ENCODE results near the gene ST3GAL3. TPM values are rescaled to one million over a fixed set of nuclear protein-coding genes. Genes with fewer than 3 reads are reported as not detected.

The ST3GAL3 gene
- polyA plus RNA-seq, 3 donors from 2014 or later, result 0.08 to 8.1 (median 3.8) TPM

DNA sequence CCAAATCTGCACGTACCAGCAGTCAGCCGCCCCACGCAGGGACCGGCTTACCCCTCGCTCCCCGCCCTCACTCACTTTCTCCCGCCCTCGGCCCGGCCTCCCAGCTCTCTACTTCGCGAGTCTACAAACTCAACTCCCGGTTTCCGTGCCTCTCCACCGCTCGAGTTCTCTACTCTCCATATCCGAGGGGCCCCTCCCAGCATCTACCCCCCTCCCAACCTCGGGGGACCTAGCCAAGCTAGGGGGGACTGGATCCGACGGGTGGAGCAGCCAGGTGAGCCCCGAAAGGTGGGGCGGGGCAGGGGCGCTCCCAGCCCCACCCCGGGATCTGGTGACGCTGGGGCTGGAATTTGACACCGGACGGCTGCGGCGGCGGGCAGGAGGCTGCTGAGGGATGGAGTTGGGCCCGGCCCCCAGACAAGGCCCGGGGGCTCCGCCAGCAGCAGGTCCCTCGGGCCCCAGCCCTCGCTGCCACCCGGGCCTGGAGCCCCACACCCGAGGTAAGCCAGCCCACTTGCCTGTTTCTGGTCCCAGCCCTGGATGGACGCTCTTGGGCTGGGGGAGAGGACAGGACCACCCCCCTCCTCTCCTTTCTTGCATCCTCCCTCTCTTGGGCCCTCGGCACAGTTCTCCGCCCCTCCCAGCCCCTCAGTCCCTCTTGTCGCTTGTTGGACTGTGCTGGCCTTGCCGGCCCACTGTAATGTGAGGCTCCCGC, 226.2 kb downstream of the ST3GAL3 start, which contains the start of gene ARTN:
TSS of gene ARTN (plus strand) at position 416 of the 715 bp plus-strand sequence. CDS start 1,856 bp downstream, outside the sequence.
- Mint-ChIP-seq H3K9me3 (peaks cover 0 to 1% (median 0%) of the 10 kb centered on the region in 6 donors), H3K4me3 (peak within 1 kb of the TSS in 2 of 5 donors; percentile 35 to 40), H3K36me3 (peaks cover 3 to 11% (median 4%) of the 10 kb centered on the region in 3 donors), H3K27me3 (ENCODE audit: low read depth in 3 of 3) (peaks cover 8 to 13% (median 12%) of the 10 kb centered on the region in 3 donors), H3K4me1 (peaks cover 0 to 11% of the 10 kb centered on the region in 2 donors), H3K27ac (no peak within 1 kb of the TSS)
- DNase-seq, result no peak

DNA sequence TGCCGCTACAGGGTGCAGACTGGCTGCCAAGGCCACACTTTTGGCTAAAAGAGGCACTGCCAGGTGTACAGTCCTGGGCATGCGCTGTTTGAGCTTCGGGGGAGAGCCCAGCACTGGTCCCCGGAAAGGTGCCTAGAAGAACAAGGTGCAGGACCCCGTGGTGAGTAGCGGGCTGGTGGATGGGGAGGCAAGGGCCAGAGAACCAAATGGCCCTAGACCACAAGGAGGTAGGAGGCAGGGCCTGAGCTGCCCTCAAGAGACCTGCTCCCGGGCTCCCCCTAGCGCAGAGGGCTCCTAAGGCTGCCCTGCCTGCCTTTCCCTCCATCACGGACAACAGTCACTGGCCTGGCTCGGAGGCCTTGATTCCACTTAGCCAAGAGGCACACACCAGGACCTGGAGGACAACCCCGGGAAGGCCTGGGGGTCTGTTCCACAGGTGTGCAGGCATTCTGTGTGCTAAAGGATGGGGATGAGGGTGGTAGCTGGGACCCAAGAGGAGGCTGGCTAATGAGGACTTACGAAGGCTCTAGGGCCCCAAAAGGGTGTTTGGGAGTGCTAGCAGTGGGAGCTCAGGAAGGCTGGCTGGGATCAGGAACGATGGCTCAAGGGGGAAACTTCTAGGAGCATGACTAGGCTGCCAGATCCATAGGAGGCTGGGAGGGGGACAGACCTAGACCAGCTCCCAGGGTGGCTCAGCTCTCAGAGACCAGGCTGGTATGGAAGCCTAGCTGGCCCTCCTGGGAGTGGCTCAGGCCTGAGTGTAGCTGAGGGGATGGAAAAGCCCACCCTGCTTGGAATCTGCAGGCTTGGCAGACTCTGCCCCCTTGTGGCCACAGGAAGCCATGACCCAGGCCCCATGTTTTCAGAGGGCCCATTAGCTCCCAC, 227.0 kb downstream of the ST3GAL3 start:
- Mint-ChIP-seq H3K27me3 (ENCODE audit: low read depth in 3 of 3) (peaks cover 8 to 13% (median 12%) of the 10 kb centered on the region in 3 donors), H3K4me1 (peaks cover 0 to 11% of the 10 kb centered on the region in 2 donors), H3K4me3 (peak overlapping the region in 2 of 5 donors; percentile 35 to 40), H3K9me3 (peaks cover 0 to 1% (median 0%) of the 10 kb centered on the region in 6 donors), H3K36me3 (peaks cover 3 to 11% (median 5%) of the 10 kb centered on the region in 3 donors), H3K27ac (no peak overlapping the region)
- peak; percentile 30 to 36 (median 35) for DNase-seq

DNA sequence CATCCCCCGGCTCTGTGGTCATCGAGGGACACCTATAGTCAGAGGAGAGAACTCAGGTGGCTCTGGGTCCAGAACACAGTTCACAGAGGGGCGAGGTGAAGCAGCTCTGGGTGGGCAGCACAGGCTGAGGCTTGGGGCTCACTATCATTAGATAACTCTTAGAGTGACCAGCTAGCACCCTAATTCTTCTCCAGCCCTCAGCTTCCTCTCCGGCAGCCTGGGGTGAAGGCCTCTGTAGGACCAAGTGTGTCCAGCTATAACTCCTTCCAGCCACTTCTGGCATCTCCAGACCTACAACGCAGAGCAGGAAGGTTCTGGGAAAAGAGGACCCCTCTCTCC, 227.6 kb downstream of the ST3GAL3 start:
- DNase-seq, result no peak
- peaks cover 0 to 1% (median 0%) of the 10 kb centered on the region in 6 donors for H3K9me3 Mint-ChIP-seq
- peaks cover 0 to 11% of the 10 kb centered on the region in 2 donors for H3K4me1 Mint-ChIP-seq
- peaks cover 8 to 13% (median 10%) of the 10 kb centered on the region in 3 donors for H3K27me3 Mint-ChIP-seq (ENCODE audit: low read depth in 3 of 3)
- no peak overlapping the region for H3K4me3 Mint-ChIP-seq
- no peak overlapping the region for H3K27ac Mint-ChIP-seq
- peaks cover 5 to 16% (median 8%) of the 10 kb centered on the region in 3 donors for H3K36me3 Mint-ChIP-seq

DNA sequence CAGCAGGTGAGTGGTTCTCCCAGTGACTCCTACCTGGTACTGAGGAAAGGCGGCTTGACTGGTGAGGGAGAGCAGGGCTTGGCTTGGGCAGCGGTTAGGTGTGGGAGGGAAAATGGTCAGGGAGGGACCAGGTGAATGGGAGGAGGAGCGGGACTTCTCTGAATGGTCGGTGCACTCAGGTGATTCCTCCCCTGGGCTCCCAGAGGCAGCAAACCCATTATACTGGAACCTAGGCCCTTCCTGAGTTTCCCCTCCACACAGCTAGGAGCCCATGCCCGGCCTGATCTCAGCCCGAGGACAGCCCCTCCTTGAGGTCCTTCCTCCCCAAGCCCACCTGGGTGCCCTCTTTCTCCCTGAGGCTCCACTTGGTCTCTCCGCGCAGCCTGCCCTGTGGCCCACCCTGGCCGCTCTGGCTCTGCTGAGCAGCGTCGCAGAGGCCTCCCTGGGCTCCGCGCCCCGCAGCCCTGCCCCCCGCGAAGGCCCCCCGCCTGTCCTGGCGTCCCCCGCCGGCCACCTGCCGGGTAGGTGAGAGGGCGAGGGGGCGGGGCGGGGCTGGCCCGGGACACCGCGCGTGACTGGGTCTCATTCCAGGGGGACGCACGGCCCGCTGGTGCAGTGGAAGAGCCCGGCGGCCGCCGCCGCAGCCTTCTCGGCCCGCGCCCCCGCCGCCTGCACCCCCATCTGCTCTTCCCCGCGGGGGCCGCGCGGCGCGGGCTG, 228.5 kb downstream of the ST3GAL3 start:
- H3K4me1 Mint-ChIP-seq, result peaks cover 0 to 11% of the 10 kb centered on the region in 2 donors
- peaks cover 0 to 1% (median 0%) of the 10 kb centered on the region in 6 donors for H3K9me3 Mint-ChIP-seq
- H3K27me3 Mint-ChIP-seq (ENCODE audit: low read depth in 3 of 3), result peaks cover 8 to 13% (median 10%) of the 10 kb centered on the region in 3 donors
- H3K27ac Mint-ChIP-seq, result no peak overlapping the region
- H3K4me3 Mint-ChIP-seq, result peak overlapping the region in 4 of 5 donors; percentile 23 to 39 (median 32)
- no peak for DNase-seq
- peaks cover 5 to 19% (median 8%) of the 10 kb centered on the region in 3 donors for H3K36me3 Mint-ChIP-seq

DNA sequence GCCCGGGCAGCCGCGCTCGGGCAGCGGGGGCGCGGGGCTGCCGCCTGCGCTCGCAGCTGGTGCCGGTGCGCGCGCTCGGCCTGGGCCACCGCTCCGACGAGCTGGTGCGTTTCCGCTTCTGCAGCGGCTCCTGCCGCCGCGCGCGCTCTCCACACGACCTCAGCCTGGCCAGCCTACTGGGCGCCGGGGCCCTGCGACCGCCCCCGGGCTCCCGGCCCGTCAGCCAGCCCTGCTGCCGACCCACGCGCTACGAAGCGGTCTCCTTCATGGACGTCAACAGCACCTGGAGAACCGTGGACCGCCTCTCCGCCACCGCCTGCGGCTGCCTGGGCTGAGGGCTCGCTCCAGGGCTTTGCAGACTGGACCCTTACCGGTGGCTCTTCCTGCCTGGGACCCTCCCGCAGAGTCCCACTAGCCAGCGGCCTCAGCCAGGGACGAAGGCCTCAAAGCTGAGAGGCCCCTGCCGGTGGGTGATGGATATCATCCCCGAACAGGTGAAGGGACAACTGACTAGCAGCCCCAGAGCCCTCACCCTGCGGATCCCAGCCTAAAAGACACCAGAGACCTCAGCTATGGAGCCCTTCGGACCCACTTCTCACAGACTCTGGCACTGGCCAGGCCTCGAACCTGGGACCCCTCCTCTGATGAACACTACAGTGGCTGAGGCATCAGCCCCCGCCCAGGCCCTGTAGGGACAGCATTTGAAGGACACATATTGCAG, 229.3 kb downstream of the ST3GAL3 start:
- Mint-ChIP-seq H3K4me3 (peak overlapping the region in 2 of 5 donors; percentile 33 to 57), H3K27ac (no peak overlapping the region), H3K36me3 (peaks cover 5 to 19% (median 8%) of the 10 kb centered on the region in 3 donors), H3K27me3 (ENCODE audit: low read depth in 3 of 3) (peaks cover 8 to 13% (median 9%) of the 10 kb centered on the region in 3 donors), H3K4me1 (peaks cover 0 to 11% of the 10 kb centered on the region in 2 donors), H3K9me3 (peaks cover 0 to 1% (median 0%) of the 10 kb centered on the region in 6 donors)
- no peak for DNase-seq

DNA sequence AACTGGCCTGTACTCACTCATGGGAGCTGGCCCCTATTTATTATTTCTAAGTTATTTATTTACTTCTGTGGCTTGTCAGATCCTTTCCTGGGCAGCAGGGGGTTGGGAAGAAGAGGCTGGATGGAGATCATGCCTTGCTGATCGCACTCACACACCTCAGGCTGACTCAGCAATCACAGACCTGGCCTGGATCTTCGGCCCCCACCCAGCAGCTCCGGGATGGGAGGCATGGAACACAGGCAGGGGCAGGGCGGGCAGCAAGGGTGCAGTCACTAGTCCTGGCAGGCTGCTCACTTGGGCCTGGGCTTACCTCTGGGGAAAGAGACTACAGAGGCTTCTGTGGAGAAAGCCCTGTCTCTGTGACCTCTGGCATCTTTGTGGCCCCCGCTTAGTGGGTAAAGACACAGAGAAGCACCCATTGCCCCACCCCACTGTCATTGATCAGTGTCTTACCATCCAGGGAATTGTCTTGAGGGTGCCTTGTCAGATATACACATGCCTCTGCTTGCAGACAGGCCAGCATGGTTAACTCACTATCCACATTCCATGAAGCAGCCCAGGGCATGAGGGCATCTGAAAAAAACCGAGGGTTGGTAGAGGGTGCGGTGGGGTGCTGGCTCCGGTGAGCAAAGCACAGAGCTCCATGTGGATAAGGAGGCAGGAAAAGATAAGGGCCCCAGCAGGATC, 230.0 kb downstream of the ST3GAL3 start:
- H3K27me3 Mint-ChIP-seq (ENCODE audit: low read depth in 3 of 3), result peaks cover 8 to 11% (median 9%) of the 10 kb centered on the region in 3 donors
- peaks cover 5 to 19% (median 8%) of the 10 kb centered on the region in 3 donors for H3K36me3 Mint-ChIP-seq
- DNase-seq, result no peak
- peaks cover 0 to 11% of the 10 kb centered on the region in 2 donors for H3K4me1 Mint-ChIP-seq
- H3K4me3 Mint-ChIP-seq, result peak overlapping the region in 1 of 5 donors; percentile 33
- peaks cover 0 to 1% (median 0%) of the 10 kb centered on the region in 6 donors for H3K9me3 Mint-ChIP-seq
- no peak overlapping the region for H3K27ac Mint-ChIP-seq

DNA sequence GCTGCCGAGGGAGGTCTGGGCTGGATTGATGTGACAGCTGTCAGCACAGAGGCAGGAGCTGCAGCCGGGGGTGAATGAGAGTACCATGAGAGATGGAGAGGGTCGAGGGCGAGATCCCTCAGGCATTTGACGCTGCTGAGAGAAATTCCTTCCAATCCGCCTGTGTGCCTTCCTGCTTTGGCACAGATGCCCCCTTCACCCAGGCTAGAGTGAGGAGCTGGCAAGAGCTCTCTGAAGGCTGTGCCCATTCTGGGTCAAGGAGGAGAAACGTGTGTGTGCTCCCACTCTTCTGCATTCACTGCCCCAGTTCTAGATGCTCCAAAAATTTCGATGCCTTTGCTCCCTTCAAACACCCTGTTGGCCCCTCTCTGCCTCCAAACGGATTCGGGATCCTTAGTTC, 231.0 kb downstream of the ST3GAL3 start:
- H3K27ac Mint-ChIP-seq, result no peak overlapping the region
- peaks cover 0 to 7% of the 10 kb centered on the region in 2 donors for H3K4me1 Mint-ChIP-seq
- H3K27me3 Mint-ChIP-seq (ENCODE audit: low read depth in 3 of 3), result peaks cover 7 to 8% (median 7%) of the 10 kb centered on the region in 3 donors
- H3K9me3 Mint-ChIP-seq, result no peaks in the 10 kb centered on the region
- H3K4me3 Mint-ChIP-seq, result no peak overlapping the region
- peaks cover 5 to 19% (median 8%) of the 10 kb centered on the region in 3 donors for H3K36me3 Mint-ChIP-seq
- DNase-seq, result no peak

DNA sequence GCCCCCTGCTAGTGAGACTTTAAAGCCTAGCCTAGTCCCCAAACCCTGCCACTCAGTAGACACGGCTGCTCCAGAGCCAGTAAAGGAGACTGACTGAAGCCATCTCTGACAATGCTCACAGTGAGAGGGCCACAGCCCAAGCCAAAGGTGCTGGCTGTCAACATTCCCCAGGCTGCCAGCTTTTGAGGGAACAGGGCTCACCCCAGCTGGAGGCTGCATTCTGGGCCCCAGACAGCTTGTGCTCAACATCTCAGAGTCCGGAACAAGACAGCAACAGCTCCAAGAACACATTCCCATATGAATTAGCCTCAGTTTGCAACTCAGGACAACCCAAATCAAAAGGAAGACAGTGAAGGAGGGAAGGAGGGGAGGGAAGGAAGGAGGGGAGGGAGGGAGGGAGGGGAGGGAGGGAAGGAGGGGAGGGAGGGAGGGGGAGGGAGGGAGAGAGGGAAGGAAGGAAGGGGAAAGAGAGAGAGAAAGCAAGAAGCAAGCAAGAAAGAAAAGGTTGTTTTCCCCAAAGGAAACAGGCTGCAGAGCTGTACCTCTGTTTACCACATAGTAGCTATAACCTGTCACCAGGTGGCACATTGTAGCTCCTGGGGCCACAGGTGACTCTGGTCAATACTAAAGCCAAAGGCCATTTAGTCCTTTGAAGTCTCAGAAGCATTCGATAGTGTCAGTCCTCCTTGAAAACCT, 231.7 kb downstream of the ST3GAL3 start:
- peaks cover 6 to 8% (median 7%) of the 10 kb centered on the region in 3 donors for H3K27me3 Mint-ChIP-seq (ENCODE audit: low read depth in 3 of 3)
- DNase-seq, result no peak
- no peak overlapping the region for H3K27ac Mint-ChIP-seq
- H3K36me3 Mint-ChIP-seq, result peaks cover 5 to 19% (median 8%) of the 10 kb centered on the region in 3 donors
- H3K4me3 Mint-ChIP-seq, result no peak overlapping the region
- H3K4me1 Mint-ChIP-seq, result peaks cover 0 to 6% of the 10 kb centered on the region in 2 donors
- no peaks in the 10 kb centered on the region for H3K9me3 Mint-ChIP-seq

DNA sequence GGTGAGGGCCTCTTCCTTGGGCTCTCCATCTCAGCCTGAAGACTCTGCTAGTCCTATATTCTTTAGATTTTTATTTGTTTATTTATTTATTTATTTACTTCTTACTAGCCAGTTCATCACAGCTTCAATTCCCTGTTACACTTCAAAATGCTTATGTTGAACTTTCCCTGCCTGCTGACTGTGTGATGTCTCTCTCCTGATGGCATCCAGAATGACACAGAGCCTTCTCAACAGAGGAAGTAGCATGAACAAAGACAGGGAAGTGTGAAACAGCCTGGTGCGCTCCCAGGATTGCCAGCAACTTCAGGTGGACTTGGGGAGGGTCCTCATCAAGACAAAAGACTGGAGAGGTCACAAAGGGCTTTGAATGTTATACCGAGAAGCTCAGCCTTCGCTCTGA, 235.1 kb downstream of the ST3GAL3 start:
- Mint-ChIP-seq H3K9me3 (no peaks in the 10 kb centered on the region), H3K27ac (no peak overlapping the region), H3K36me3 (peaks cover 5 to 19% (median 8%) of the 10 kb centered on the region in 3 donors), H3K4me3 (no peak overlapping the region), H3K4me1 (peaks cover 17 to 19% of the 10 kb centered on the region in 2 donors), H3K27me3 (ENCODE audit: low read depth in 3 of 3) (peaks cover 0 to 2% (median 0%) of the 10 kb centered on the region in 3 donors)
- no peak for DNase-seq

DNA sequence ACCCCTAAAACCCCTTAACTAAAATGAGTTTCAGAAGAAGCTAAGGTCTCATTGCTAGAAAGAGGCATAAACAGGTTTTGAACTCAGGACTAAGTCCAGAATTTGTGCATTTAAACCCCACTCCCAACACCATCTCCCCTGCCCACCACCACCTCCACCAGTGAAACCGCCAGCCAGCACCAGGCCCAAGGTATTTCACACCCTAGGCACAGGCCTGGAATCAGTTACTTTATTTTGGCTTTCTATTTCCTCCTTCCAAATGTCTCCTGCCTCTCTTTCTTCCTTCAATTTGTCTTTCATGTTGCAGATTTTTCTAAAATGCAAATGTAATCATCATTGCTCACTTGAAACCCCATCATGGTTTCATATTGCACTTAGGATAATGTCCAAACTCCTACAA, 237.5 kb downstream of the ST3GAL3 start:
- peaks cover 0 to 3% (median under 1%) of the 10 kb centered on the region in 3 donors for H3K36me3 Mint-ChIP-seq
- H3K27ac Mint-ChIP-seq, result peak overlapping the region in 1 of 6 donors; percentile 39
- H3K4me1 Mint-ChIP-seq, result peaks cover 33 to 34% of the 10 kb centered on the region in 2 donors
- DNase-seq, result no peak
- no peaks in the 10 kb centered on the region for H3K9me3 Mint-ChIP-seq
- peaks cover 0 to 1% (median 0%) of the 10 kb centered on the region in 3 donors for H3K27me3 Mint-ChIP-seq (ENCODE audit: low read depth in 3 of 3)
- H3K4me3 Mint-ChIP-seq, result peak overlapping the region in 3 of 5 donors; percentile 33 to 41 (median 34)

DNA sequence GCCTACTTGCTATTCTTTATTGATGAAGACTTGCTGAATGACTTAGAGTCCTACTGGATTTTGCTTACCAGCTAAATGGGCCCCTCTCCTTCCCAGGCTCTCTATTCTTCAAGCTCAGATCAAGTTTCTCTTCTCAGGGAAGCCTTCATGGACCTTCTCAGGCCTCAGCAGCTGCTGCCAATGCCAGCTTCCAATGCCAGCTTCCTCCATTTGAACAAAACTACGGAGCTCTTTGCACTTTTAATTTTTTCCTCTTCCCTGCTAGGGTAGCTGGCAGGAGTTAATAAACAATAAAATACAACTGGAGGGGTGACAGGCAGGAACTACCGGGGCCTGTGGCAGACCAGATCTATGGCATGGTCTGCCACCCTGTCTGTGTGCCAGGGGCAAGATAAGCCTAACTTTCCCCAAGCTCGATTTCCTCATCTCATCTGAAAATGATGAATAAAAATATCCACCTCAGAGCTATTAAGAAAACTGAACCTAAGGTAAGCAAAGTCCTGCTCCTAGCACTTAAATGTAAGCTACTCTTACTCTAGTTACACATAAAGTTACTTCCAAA, 238.4 kb downstream of the ST3GAL3 start:
- Mint-ChIP-seq H3K27ac (peak overlapping the region; percentile 86 to 94 (median 92)), H3K4me1 (peaks cover 34 to 36% of the 10 kb centered on the region in 2 donors), H3K27me3 (ENCODE audit: low read depth in 3 of 3) (peaks cover 0 to 1% (median 0%) of the 10 kb centered on the region in 3 donors), H3K9me3 (no peaks in the 10 kb centered on the region), H3K4me3 (peak overlapping the region; percentile 91 to 94 (median 91)), H3K36me3 (peaks cover 0 to 6% (median 5%) of the 10 kb centered on the region in 3 donors)
- no peak for DNase-seq

Data from immature natural killer cell (primary cell).